Choroid plexus epithelial cell (primary cell): ENCODE results near the gene AP5Z1.

Experiments
- DNase-seq: peaks from one replicate; pipeline ENCODE4 v3.0.0-alpha.2; 2010; ENCODE audit warnings: low read depth
- H3K4me3 ChIP-seq: 2 replicates; pipeline ENCODE4 v1.5.1; 2011; ENCODE audit warnings: low read depth, mild to moderate bottlenecking, control low read depth, low read length, moderate library complexity
- CTCF ChIP-seq: conservative IDR thresholded peaks from 2 replicates; pipeline ENCODE4 v1.5.1; 2011; ENCODE audit warnings: low read depth, mild to moderate bottlenecking, control low read depth, inconsistent platforms, low read length, moderate library complexity

Gene AP5Z1

GRCh38 chr7:4745971-4746919, 29.2 kb upstream of the AP5Z1 start:
- H3K4me3 ChIP-seq: peak overlapping the region; percentile 35
- peak; percentile 87 for DNase-seq
- TF ChIP-seq CTCF: no peak

GRCh38 chr7:4747013-4747412, 28.4 kb upstream of the AP5Z1 start:
- no peak for TF ChIP-seq CTCF
- DNase-seq: no peak
- no peak overlapping the region for H3K4me3 ChIP-seq

GRCh38 chr7:4747746-4748145, 27.7 kb upstream of the AP5Z1 start:
- no peak overlapping the region for H3K4me3 ChIP-seq
- no peak for DNase-seq
- TF ChIP-seq CTCF: no peak

GRCh38 chr7:4748231-4748681, 27.2 kb upstream of the AP5Z1 start:
- H3K4me3 ChIP-seq: no peak overlapping the region
- DNase-seq: peak; percentile 14

GRCh38 chr7:4749363-4749762, 26.1 kb upstream of the AP5Z1 start:
- no peak for DNase-seq
- TF ChIP-seq CTCF: no peak
- H3K4me3 ChIP-seq: no peak overlapping the region

More at GRCh38 chr7:4748231-4748681, 27.2 kb upstream of the AP5Z1 start:
- no peak for TF ChIP-seq CTCF

GRCh38 chr7:4749798-4750197, 25.6 kb upstream of the AP5Z1 start:
- TF ChIP-seq CTCF: no peak
- H3K4me3 ChIP-seq: no peak overlapping the region
- DNase-seq: no peak
